CD14-positive monocyte (primary cell): ENCODE results near the gene DCAF4. TPM values are rescaled to one million over a fixed set of nuclear protein-coding genes. Genes with fewer than 3 reads are reported as not detected.

Experiments used
- DNase-seq, 3 donors: peaks; one replicate each; pipeline ENCODE4 v3.0.0-alpha.2; 2011 to 2022
- H2AFZ ChIP-seq: 2 replicates; pipeline ENCODE4 v1.6.0; 2012; ENCODE audit warnings: mild to moderate bottlenecking, low read depth, low read length, inconsistent platforms; ENCODE audit not compliant: insufficient read depth, poor library complexity, severe bottlenecking
- H3K27ac ChIP-seq, 2 donors: 1 replicate in 1 of 2; 2 replicates in 1 of 2; pipeline ENCODE4 v1.5.1; 2012 to 2013; ENCODE audit warnings: low read length in 2 of 2, control low read depth in 1 of 2, inconsistent platforms in 1 of 2, low read depth in 1 of 2, mild to moderate bottlenecking in 1 of 2
- H3K27me3 ChIP-seq, 2 donors: one replicate each; pipeline versions ENCODE4 v1.6.0 to v1.6.1; 2011 to 2013; ENCODE audit warnings: low read length in 2 of 2; ENCODE audit not compliant: control insufficient read depth in 2 of 2, insufficient read depth in 2 of 2
- H3K36me3 ChIP-seq, 2 donors: replicated peaks in 1 of 2; 1 replicate in 1 of 2; 2 replicates in 1 of 2; pipeline versions ENCODE4 v1.5.1 to v1.6.1; 2012 to 2013; ENCODE audit warnings: low read length in 2 of 2, control low read depth in 1 of 2, inconsistent platforms in 1 of 2, mild to moderate bottlenecking in 1 of 2; ENCODE audit not compliant: insufficient read depth in 2 of 2, control insufficient read depth in 1 of 2
- H3K4me1 ChIP-seq, 2 donors: 1 replicate in 1 of 2; 2 replicates in 1 of 2; pipeline versions ENCODE4 v1.5.1 to v1.6.1; 2012 to 2013; ENCODE audit warnings: low read length in 2 of 2, control low read depth in 1 of 2, inconsistent platforms in 1 of 2, mild to moderate bottlenecking in 1 of 2, moderate library complexity in 1 of 2; ENCODE audit not compliant: insufficient read depth in 2 of 2, control insufficient read depth in 1 of 2
- H3K4me2 ChIP-seq: replicated peaks from 2 replicates; pipeline ENCODE3; 2012; ENCODE audit warnings: low read length, moderate library complexity, mild to moderate bottlenecking; ENCODE audit not compliant: poor library complexity, severe bottlenecking; ENCODE audit errors: extremely low read depth
- H3K4me3 ChIP-seq, 3 experiments: fragments of 200-600 bp in 1 of 3; sonication (generic) in 1 of 3; replicated peaks in 1 of 3; 1 replicate in 2 of 3; 2 replicates in 1 of 3; pipeline ENCODE4 v1.5.1; 2011 to 2013; ENCODE audit warnings: low read length in 3 of 3, mild to moderate bottlenecking in 3 of 3, control low read depth in 2 of 3, low read depth in 2 of 3, inconsistent platforms in 1 of 3, moderate library complexity in 1 of 3
- H3K79me2 ChIP-seq: 2 replicates; pipeline ENCODE4 v1.6.0; 2012; ENCODE audit warnings: mild to moderate bottlenecking, control low read depth, inconsistent platforms, low read length, moderate library complexity; ENCODE audit not compliant: insufficient read depth
- H3K9ac ChIP-seq: 2 replicates; pipeline ENCODE4 v1.6.0; 2017; ENCODE audit warnings: low read length, mild to moderate bottlenecking; ENCODE audit not compliant: insufficient read depth, poor library complexity, severe bottlenecking
- H3K9me3 ChIP-seq, 2 donors: replicated peaks in 1 of 2; 1 replicate in 1 of 2; 2 replicates in 1 of 2; pipeline versions ENCODE4 v1.5.1 to v1.6.1; 2012 to 2013; ENCODE audit warnings: low read length in 2 of 2, control low read depth in 1 of 2; ENCODE audit not compliant: control insufficient read depth in 1 of 2, insufficient read depth in 1 of 2
- H4K20me1 ChIP-seq: 2 replicates; pipeline ENCODE4 v1.6.0; 2012; ENCODE audit warnings: mild to moderate bottlenecking, low read length, control low read depth, moderate library complexity; ENCODE audit not compliant: insufficient read depth
- H3K27ac Mint-ChIP-seq, 7 donors: one replicate each; pipeline ENCODE4 v1.8.0; 2020; ENCODE audit warnings: mild to moderate bottlenecking in 7 of 7, mixed read lengths in 7 of 7, moderate library complexity in 6 of 7, inconsistent platforms in 2 of 7
- H3K27me3 Mint-ChIP-seq, 3 donors: one replicate each; pipeline ENCODE4 v1.8.0; 2021 to 2022; ENCODE audit warnings: low read depth in 3 of 3, mild to moderate bottlenecking in 3 of 3, mixed read lengths in 3 of 3, moderate library complexity in 3 of 3, inconsistent platforms in 1 of 3
- H3K36me3 Mint-ChIP-seq, 2 donors: one replicate each; pipeline ENCODE4 v1.8.0; 2020; ENCODE audit warnings: mixed read lengths in 2 of 2, inconsistent platforms in 1 of 2, mild to moderate bottlenecking in 1 of 2
- H3K4me1 Mint-ChIP-seq: one replicate; pipeline ENCODE4 v1.8.0; 2020; ENCODE audit warnings: mild to moderate bottlenecking, mixed read lengths
- H3K4me3 Mint-ChIP-seq, 2 donors: one replicate each; pipeline ENCODE4 v1.8.0; 2020; ENCODE audit warnings: mild to moderate bottlenecking in 2 of 2, mixed read lengths in 2 of 2, moderate library complexity in 1 of 2
- H3K9me3 Mint-ChIP-seq, 7 donors: one replicate each; pipeline ENCODE4 v1.8.0; 2020 to 2022; ENCODE audit warnings: mixed read lengths in 7 of 7, mild to moderate bottlenecking in 6 of 7, moderate library complexity in 6 of 7, inconsistent platforms in 2 of 7
- WGBS: methylation state at CpG from one replicate; pipeline ENCODE4 v1.1.5; 2013; ENCODE audit warnings: missing lambda C conversion rate; ENCODE audit not compliant: insufficient coverage; 5-methylcytosine and 5-hydroxymethylcytosine counted together
- intact Hi-C, 2 donors: fragments of 100-400 bp; cut with micrococcal nuclease; formaldehyde crosslinking; loops; one replicate each; pipeline versions ENCODE4 v1.15.0 to v1.15.1; 2023
- polyA plus RNA-seq, 3 donors: library from polyadenylated mRNA; depleted of rRNA in 1 of 3; unstranded in 2 of 3; stranded (reverse) in 1 of 3; fragments of 300-500 nt in 2 of 3; fragments of >200 nt in 1 of 3; fragmentation: Illumina TruSeq in 2 of 3; gene quantifications; 1 replicate in 2 of 3; 2 replicates in 1 of 3; pipeline ENCODE4 v1.2.3, GENCODE V29; 2012 to 2021
- TF ChIP-seq, protein P1 (sequence below): fragments of 200-600 bp; IDR thresholded peaks from one replicate; pipeline ENCODE4 v1.8.0; 2022; ENCODE audit warnings: antibody characterized with exemption, mild to moderate bottlenecking

Gene DCAF4
- polyA plus RNA-seq, 3 donors = 1.1 to 7.2 (median 2.3) TPM

GRCh38 chr14:72891666-72892102 is 34.6 kb upstream of the DCAF4 start:
- Histone ChIP-seq H3K27ac (no peak overlapping the region), H3K4me3 (peak overlapping the region in 1 of 3 experiments; percentile 87), H3K9me3 (peaks cover 6 to 26% of the 10 kb centered on the region in 2 donors), H3K36me3 (no peaks in the 10 kb centered on the region), H3K27me3 (peaks cover 73 to 92% of the 10 kb centered on the region in 2 donors), H2AFZ (peak overlapping the region; percentile 87), H3K79me2 (no peaks in the 10 kb centered on the region), H3K9ac (no peak overlapping the region), H3K4me1 (peaks cover 28 to 31% of the 10 kb centered on the region in 2 donors), H4K20me1 (no peaks in the 10 kb centered on the region), H3K4me2 (peak overlapping the region; percentile 98)
- intact Hi-C loops = no loop called here
- Mint-ChIP-seq H3K4me1 (peaks cover 34% of the 10 kb centered on the region), H3K4me3 (peak overlapping the region; percentile 74 to 91), H3K36me3 (peaks cover 13 to 17% of the 10 kb centered on the region in 2 donors), H3K9me3 (peaks cover 0 to 29% (median 17%) of the 10 kb centered on the region in 7 donors), H3K27me3 (peaks cover 81 to 89% (median 81%) of the 10 kb centered on the region in 3 donors), H3K27ac (no peak overlapping the region)
- DNase-seq = no peak
- 17% methylated on average over 8 of the region's 14 CpGs for WGBS
- TF ChIP-seq, protein P1, sequence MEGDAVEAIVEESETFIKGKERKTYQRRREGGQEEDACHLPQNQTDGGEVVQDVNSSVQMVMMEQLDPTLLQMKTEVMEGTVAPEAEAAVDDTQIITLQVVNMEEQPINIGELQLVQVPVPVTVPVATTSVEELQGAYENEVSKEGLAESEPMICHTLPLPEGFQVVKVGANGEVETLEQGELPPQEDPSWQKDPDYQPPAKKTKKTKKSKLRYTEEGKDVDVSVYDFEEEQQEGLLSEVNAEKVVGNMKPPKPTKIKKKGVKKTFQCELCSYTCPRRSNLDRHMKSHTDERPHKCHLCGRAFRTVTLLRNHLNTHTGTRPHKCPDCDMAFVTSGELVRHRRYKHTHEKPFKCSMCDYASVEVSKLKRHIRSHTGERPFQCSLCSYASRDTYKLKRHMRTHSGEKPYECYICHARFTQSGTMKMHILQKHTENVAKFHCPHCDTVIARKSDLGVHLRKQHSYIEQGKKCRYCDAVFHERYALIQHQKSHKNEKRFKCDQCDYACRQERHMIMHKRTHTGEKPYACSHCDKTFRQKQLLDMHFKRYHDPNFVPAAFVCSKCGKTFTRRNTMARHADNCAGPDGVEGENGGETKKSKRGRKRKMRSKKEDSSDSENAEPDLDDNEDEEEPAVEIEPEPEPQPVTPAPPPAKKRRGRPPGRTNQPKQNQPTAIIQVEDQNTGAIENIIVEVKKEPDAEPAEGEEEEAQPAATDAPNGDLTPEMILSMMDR = no peak

GRCh38 chr14:72892103-72892878 is 34.0 kb upstream of the DCAF4 start:
- Histone ChIP-seq H4K20me1 (no peaks in the 10 kb centered on the region), H3K4me2 (peak overlapping the region; percentile 98), H3K27me3 (peaks cover 76 to 94% of the 10 kb centered on the region in 2 donors), H2AFZ (peak overlapping the region; percentile 87), H3K36me3 (no peaks in the 10 kb centered on the region), H3K79me2 (no peaks in the 10 kb centered on the region), H3K27ac (no peak overlapping the region), H3K4me1 (peaks cover 28 to 31% of the 10 kb centered on the region in 2 donors), H3K4me3 (peak overlapping the region in 1 of 3 experiments; percentile 87), H3K9ac (peak overlapping the region; percentile 38), H3K9me3 (peaks cover 6 to 26% of the 10 kb centered on the region in 2 donors)
- peak overlapping the region in 1 of 7 donors; percentile 33 for H3K27ac Mint-ChIP-seq
- intact Hi-C loops = no loop called here
- TF ChIP-seq, protein P1 = no peak
- 2% methylated on average over 41 of the region's 47 CpGs for WGBS
- DNase-seq = no peak
- H3K4me3 Mint-ChIP-seq = peak overlapping the region; percentile 74 to 91
- peaks cover 0 to 29% (median 17%) of the 10 kb centered on the region in 7 donors for H3K9me3 Mint-ChIP-seq
- H3K36me3 Mint-ChIP-seq = peaks cover 13 to 17% of the 10 kb centered on the region in 2 donors
- H3K27me3 Mint-ChIP-seq = peaks cover 84 to 91% (median 84%) of the 10 kb centered on the region in 3 donors
- H3K4me1 Mint-ChIP-seq = peaks cover 34% of the 10 kb centered on the region
